Nucleus accumbens (tissue), 56 donors: ENCODE measurements around the gene DYRK1A.
"Not testable (repeated sequence)": the region's sequence is repeated elsewhere in the genome, so short reads cannot be mapped to it uniquely, and the experiment has no call there.

ENCODE experiments used
- DNase-seq, 56 donors: peaks; one replicate each; lab custom pipeline; 2025; lab: John Stamatoyannopoulos, UW

The DYRK1A gene

DNA sequence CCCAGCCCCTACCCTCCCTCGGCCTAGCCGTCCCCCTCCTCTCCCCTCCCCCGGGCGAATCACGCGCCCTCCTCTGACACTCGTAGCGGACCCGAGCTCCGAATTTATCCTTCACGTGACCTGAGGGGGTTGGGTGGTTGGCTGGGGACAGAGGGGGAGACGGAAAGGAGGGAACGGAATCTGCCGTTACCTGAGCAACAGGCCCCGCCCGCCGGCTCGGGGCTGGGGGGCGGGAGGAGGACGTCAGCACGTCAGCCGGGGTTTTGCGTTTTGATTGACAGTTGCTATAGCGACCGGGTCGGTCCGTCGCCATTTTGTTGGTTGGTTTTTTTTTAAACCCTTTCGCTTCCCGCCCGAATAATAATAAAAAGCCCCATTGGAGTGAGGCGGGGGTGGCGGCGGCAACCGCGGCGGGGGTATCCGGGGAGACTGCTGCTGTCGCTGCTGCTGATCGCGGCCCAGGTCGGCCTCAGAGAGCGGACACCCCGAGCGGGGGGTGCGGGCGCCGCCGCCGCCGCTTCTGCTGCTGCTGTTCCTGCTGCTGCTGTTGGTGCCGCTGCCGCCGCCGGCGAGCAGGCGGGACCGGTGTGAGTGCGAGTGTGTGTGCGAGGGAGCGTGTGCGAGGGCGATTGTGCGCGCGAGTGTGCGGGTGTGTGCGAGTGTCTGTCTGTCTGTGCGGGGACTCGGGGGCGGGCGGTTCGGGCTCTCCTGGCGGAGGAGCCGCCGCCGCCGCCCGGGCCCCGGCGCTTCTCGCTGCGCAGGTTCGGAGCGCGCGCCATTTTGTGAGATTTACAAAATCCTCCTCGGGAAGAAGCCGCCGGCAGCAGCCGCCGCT, at the start of gene DYRK1A:
DYRK1A (plus strand) TSS at position 292 of the 835 bp plus-strand sequence. CDS start 53,602 bp downstream, outside the sequence.
- DNase-seq = peak; percentile 83 to 99 (median 98)

DNA sequence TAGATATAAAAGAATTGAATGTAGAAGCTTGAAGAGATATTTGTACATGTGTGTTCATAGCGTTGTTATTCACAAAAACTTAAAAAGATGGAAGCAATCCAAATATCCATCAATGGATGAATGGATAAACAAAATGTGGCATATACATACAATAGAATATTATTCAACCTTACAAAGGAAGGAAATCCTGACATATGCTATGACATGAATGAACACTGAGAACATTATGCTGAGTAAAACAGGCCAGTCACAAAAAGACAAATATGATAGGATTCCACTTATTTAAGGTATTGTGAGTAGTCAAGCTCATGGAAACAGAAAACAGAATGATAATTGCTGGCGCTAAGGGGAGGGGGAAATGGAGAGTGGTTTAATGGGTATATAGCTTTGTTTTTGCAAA, 47.0 kb upstream of the DYRK1A start:
- DNase-seq = no peak

DNA sequence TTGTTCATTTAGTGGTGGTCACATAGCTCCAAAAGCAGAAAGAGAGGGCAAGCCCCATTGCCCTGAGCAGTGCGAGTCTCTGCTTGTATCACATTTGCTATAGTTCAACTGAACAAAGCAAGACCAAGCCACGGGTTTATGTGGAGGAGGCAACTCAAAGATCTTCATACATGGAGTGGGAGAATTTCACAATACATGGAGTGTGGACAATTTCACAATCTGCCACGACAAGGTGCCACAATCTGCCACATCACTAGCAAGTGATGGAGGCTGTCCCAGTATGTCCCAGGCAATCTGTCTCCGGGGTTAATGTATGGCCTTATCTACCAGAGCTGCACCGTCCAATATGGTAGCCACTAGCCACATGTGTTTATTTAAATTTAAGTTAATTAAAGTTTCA, 44.5 kb upstream of the DYRK1A start:
- DNase-seq = no peak

DNA sequence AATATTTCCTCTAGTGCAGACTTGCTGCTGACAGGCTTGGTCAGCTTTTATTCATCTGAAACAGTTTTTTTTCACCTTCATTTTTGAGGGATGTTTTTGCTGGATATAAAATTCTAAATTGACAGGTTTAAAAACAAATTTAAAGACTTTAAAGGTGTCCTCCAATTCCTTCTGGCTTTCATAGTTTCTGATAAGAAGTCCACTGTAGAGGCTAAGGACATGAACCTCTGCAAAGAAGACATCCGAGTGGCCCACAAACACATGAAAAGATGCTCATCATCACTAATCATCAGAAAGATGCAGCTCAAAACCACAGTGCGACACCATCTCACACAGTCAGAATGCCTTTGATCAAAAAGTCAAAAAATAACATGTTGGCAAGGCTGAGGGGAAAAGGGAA, 42.0 kb upstream of the DYRK1A start:
- no peak for DNase-seq

DNA sequence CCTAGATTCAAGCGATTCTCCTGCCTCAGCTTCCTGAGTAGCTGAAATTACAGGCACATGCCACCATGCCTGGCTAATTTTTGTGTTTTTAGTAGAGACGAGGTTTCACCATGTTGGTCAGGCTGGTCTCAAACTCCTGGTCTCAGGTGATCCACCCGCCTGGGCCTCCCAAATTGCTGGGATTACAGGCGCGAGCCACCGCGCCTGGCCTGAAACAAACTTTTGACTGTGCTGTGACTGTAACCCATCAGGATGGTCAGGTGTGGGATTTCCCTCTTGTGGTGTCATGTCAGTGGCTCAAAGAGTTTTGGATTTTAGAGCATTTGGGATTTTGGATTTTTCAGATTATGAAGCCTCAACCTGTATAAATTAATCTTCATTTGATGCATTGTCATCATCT, 38.4 kb upstream of the DYRK1A start:
- not testable (repeated sequence) for DNase-seq

DNA sequence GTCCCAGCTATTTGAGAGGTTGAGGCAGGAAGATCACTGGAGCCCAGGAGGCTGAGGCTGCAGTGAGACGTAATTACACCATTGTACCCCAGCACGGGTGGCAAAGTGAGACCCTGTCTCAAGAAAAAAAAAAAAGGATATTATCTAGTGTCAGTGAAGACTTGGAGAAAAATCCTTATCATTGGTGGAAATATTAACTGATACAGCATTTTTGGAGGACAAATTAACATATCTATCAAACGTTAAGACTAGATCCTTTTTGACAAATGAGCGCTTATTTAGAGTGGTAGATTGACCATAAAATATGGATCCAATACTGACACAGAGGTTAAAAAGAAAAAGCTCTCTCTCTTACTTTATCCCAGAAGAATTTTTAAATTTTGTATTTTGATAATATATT, 35.2 kb upstream of the DYRK1A start:
- DNase-seq = no peak

DNA sequence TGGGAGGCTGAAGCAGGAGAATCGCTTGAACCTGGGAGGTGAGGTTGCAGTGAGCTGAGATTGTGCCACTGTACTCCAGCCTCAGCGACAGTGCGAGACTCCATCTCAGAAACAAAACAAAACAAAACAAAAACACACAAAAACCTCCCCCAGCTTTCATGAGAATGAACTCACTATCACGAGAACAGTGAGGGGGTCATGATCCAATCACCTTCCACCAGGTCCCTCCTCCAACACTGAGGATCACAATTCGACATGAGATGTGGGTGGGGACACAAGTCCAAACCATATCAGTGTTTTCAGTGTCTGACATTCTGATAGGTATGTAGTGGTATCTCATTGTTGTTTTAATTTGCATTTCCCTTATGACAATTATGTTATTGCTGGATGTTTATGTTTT, 31.5 kb upstream of the DYRK1A start:
- no peak for DNase-seq

DNA sequence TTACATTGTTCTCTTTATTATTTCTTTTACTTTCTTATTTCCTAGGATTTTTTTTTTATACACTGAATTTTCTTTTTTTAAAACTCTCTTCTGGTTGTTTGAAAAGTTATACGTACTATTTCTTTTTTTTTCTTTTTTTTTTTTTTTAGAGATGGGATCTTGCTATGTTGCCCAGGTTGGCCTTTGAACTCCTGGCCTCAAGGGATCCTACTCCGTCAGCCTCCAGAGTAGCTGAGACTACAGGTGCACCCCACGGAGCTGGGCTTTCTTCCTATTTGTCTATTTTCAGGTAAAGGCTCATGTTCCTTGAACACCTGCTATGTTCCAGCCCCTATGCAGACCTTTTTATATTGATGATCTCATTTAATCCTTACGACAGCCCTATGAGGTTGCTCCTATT, 29.4 kb upstream of the DYRK1A start:
- no peak for DNase-seq

DNA sequence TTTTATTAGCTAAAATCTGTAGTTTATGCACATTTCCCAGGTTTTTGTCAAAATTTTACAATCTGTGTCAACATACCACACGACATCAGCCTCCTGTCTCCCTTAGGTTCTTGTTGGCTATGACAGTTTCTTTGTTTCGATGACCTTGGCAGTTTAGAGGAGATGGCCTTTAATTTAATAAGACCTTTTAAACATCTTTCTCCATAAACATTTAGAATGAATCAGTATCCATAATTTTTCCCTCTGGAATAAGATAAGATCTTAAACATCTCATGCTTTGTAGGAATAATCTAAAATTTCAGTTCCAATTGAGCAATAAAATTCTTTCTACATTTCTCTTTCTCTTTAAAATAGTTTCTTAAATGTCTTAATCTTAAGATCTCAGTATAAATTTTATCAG, 28.7 kb upstream of the DYRK1A start:
- no peak for DNase-seq

DNA sequence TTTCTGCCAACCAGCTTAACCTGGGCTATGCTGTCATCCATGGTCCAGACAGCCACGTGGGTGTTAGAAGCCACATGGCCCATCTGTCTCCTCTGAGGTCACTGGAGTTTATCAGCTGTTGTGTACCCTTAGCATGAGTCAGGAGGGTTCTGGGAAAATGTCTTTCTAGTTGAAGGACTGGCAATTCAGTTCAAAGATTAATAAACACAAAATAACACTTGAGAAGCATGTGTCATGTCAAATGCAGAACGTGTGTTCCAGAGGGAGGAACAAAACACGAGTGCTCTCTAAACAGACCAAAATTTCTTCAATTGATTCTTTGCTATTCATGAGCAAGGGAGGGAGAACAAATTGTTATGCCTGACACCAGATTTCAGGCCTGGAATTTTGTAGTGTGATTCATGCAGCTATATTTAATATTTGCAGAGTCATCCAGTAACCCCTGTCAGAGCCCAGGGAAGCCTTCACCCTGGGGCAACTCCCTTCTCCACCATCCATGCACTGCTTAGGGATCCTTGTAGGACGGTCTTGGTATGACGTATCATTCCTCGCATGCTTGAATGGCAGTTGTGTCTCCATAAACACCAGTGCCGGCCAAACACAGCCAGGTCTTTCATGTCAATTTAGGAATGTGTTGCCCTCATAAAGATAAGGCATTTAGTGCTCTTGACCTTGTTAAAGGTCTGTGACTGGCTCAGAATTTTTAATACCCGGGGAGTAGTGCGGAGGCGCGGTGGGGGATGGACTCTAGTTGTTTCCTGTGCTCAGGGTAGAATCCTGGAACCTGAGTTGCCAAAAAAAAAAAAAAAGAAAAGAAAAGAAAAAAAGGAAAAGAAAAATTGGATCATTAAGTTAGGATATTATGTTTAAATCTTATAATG, 27.7 kb upstream of the DYRK1A start:
- DNase-seq = peak in 1 of 56 donors; percentile 1

DNA sequence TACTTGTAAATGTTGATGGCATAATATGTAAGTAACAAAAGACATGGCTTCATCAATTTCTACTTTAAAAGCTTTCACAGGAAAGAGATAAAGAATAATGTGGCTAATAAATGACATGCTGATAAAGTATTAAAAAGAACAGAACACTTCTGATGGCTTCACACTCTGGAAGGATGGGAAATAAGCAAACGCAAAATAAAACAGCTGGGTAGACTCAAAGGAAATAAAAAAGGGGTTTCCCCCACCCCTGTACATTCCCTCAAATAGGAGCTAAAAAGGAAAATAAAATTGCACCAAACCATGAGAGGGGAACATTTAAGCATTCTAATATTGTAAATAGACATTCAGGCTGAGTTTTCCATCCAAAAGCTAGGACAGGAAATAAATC, 27.0 kb upstream of the DYRK1A start:
- DNase-seq = no peak

DNA sequence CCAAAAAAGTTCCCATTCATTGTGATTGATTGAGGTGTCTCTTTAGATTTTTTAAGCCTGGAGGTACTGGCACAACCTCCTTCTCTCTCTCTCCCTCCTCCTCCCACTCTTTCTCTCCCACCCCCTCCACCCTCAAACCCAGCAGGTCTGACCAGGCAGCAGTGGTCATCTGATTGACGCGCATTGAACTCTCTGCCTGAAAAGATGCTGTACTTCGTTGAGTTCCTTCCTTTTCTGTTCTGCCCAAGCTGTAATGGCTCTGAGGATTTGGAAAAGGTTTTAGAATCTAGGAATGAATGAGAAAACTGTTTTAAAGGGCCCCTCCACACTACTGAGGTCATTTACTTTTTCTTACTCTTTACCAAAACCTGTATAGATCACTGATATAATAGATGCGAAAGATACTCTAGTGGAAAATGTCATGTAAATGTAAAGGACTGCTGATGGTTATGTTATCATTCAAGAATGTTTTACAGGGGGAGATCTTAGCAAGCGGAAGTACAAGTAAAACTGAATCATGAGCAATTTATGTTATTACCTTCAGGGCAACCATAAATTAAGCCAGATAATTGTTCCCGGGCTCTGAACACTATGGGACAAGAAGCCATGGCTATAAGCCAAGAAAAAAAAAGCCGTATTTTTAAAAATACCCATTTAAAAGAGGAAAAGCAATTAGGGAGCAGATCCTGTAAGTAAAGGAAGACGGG, 25.2 kb upstream of the DYRK1A start:
- DNase-seq = no peak

DNA sequence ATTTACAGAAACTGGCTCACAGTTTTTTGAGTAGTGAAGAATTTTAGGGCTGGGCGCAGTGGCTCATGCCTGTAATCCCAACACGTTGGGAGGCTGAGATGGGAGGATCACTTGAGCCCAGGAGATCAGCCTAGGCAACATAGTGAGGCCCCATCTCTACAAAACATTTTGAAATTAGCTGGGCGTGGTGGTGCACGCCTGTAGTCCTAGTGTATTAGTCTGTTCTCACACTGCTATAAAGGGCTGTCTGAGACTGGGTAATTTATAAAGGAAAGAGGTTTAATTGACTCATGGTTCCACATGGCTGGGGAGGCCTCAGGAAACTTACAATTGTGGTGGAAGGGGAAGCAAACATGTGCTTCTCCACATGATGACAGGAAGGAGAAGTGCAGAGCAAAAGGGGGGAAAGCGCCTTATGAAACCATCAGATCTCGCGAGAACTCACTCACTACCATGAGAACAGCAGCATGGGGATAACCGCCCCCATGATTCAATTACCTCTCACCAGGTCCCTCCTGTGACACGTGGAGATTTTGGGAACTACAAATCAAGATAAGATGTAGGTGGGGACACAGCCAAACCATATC, 24.4 kb upstream of the DYRK1A start:
- no peak for DNase-seq

DNA sequence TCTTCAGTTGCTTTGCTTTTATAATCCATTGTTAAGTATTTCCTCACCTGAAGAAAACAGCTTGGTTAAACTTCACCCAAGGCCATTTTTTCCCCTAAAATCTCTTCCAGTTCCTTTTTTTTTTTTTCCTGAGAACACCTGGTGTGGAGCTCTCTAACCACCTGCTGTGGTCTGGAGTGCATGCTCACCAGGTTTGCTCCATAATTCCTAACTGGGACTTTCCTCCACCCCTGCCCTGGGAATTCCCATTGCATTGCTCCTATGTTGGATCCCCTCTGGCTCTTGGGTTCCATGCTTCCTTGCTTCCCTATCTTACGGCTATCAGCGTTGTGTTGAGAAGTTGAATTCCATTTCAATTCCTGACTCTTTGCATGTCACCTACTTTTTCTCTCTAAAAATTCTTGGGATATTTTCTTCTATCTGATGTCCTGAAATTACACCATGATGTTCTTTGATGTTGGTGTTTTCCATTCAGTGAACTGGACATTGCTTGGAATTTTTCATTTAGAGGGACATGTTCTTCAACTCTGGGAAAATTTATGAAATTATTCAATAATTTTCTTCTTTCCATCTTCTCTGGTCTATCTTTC, 19.6 kb upstream of the DYRK1A start:
- DNase-seq = no peak

DNA sequence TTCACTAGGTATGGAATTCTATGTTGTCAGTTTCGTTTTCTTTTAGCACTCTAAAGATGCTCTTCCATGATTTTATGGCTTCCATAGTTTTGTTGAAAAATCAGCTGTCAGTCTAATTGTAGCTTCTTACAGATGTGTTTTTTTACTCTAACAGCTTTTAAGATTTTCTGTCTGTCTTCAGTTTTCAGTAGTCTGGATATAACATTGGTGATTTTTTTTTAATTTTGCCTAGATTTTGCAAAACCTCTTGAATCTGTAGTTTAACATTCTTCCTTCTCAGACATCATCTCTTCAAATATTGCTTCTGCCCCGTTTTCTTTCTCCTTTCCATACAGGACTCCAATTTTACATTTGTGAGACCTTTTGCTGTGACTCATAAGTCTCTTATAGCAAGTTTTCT, 17.9 kb upstream of the DYRK1A start:
- no peak for DNase-seq

DNA sequence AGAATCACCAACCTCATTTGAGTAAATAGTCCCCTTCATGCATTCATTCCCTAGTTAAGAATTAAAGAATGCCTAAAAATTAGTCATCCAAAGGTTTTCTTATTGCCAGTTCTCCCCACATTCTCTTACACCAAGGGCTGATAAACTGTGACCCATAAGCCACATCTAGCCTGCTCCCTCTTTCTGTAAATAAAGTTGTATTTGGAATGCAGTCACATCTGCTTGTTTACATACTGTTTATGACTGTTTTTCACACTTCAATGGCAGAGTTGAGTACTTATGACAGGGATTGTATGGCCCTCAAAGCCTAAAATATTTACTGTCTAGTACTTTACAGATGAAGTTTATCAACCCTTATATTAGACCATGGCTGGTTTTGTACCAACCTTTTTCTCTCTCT, 16.1 kb upstream of the DYRK1A start:
- no peak for DNase-seq

DNA sequence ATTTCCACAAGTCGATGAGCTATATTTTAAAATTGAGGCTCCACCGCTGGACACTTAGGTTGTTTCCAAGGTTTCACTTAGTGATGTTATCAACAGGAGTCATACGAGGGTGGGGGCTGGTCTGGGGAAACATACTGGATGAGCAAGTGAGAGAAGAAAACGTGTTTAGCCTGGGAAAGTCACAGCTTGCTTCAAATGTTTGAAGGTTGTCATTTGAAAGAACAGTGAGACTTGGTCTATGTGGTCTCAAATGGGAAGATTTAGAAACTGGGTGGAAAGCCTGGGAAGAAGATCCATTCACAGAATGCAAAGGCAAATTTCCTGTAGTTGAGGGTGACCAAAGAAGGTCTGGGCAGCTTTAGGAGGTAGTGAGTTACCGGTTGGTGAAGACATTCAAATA, 9.9 kb upstream of the DYRK1A start:
- no peak for DNase-seq

DNA sequence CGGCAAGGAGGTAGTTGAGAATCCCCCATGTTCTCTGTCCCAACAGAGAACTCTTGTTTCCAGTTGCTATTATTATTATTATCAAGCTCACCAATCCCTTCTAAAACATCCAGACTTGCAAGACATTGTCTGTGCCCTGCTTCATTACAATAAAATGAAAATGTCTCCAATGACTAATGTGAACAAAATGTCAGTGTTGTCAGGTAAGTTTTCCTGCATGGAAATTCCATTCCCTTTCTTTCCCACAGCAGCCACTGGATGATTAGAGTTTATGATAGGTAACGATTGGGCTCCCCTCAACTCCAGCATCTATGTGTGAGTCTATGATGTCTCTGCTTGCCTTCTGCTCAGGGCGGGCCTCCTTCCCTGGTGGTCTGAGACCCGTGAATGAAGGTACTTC, 8.9 kb upstream of the DYRK1A start:
- no peak for DNase-seq

DNA sequence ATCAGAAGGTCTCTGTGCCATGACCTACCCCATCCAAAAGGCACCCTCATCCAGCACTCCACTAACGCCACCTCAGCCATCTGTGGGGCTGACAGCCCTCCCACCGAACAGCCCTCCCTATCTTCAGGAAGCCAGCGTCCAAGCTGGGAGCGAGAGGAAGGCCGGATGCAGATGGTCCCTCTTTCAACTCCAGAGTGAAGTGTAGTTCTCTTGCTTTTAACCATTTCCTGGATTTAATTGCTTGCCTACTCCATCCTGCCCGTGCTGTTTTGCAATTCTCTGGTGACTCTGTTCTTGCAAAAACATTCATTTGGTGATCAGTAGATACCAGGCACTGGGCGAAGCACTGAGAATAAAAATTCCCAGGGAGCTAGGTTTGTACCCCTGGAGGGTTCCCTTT, 8.2 kb upstream of the DYRK1A start:
- DNase-seq = no peak

DNA sequence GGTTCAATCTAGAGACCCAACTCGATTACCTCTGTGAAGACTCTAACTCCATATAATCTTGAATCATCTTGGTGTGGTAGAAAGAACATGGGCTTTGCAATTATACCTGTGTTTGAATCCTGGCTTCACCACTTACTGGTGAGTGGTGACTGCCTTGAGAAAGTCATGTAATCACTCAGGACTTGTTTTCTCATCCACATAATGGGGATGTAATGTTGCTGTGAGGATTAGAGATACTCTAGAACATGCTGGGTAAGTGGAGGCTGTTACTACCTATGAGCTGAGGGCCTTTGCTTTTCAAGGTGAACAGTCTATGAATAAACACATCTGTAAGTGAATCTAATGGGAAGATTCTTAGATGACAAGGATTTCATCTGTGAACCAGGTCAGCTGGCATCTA, 2.6 kb upstream of the DYRK1A start:
- DNase-seq = no peak
